NCI-H2107 treated with DMSO at 0.1 percent for 48 hours (cell line): ENCODE data around the gene ITPRIPL1.

Experiments
- DNase-seq: peaks from one replicate; lab custom pipeline; 2025; ENCODE audit not compliant: unreplicated experiment; lab: John Stamatoyannopoulos, UW

ITPRIPL1 gene

GRCh38 chr2:96320728-96321622 is 4.1 kb upstream of the ITPRIPL1 start:
- DNase-seq, result no peak

- no peak for DNase-seq
Observed at GRCh38 chr2:96323849-96324248, 1.3 kb upstream of the ITPRIPL1 start.

- DNase-seq, result no peak
Observed at GRCh38 chr2:96324721-96325040, 436 bp upstream of the ITPRIPL1 start.

DNA sequence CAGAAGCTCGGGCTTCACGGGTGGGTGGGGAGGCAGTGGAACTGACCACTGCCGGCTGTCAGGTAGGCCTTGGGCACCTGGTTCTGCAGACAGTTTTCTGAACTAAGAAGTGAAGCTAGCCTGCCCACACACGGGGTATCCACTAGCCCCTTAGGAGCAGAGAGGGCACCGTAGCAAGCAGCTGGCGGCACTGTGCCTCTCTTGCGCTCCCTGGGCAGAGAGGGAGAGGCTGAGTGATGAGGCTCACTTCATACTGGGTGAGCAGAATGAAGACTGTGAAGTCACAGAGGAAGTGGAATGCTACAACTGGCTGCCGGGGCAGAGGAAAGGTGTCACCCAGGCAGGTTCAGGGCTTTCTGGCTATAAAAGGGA is 753 bp downstream of the ITPRIPL1 start:
- DNase-seq, result no peak

DNA sequence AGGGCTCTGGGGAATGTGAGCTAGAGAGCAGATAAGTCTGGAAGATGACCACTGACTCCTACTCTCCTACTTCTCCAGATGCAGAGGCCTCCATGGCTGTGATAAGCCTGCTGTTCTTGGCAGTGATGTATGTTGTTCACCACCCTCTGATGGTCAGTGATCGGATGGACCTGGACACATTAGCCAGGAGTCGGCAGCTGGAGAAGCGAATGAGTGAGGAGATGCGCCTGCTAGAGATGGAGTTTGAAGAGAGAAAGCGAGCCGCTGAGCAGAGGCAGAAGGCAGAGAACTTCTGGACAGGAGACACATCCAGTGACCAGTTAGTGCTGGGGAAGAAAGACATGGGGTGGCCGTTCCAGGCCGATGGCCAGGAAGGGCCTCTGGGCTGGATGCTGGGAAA is 1.4 kb downstream of the ITPRIPL1 start:
- no peak for DNase-seq

DNA sequence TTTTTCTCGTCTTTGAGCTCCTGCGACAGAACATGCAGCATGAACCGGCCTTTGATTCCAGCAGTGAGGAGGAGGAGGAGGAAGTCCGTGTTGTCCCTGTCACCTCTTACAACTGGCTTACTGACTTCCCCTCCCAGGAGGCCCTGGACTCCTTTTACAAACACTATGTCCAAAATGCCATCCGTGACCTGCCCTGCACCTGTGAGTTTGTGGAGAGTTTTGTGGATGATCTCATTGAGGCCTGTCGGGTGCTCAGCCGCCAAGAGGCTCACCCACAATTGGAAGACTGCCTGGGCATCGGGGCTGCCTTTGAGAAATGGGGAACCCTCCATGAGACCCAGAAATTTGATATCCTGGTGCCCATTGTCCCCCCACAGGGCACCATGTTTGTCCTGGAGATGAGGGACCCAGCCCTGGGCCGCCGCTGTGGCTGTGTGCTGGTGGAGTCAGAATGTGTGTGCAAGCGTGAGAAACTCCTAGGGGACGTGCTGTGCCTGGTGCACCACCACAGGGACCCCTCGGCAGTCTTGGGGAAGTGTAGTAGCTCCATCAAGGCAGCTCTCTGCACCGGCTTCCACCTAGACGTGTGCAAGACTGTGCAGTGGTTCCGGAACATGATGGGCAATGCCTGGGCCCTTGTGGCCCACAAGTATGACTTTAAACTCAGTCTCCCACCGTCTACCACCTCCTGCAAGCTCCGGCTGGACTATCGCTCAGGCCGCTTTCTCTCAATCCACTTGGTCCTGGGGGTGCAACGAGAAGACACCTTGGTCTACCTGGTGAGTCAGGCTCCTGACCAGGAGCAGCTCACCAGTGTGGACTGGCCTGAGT is 2.1 kb downstream of the ITPRIPL1 start:
- no peak for DNase-seq

DNA sequence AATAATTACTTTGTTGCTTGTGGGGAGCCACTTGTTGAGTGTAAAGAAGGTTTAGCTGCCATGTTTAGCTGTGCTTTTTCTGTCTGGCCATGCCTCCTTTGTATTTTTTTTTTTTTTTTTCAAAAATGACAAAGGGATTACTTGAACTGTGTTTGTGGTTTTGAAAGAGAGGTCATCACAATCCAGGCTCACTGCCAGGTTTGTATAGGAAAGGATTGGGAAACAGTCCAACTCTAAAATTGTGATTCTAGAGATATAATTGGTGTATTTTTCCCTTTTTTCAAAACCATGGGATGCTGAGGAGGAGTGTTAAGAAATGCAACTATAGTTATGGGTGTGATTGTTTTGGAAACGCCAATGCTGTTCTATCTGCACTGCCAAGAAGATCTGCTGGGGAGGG is 4.3 kb downstream of the ITPRIPL1 start:
- DNase-seq, result peak; percentile 19

DNA sequence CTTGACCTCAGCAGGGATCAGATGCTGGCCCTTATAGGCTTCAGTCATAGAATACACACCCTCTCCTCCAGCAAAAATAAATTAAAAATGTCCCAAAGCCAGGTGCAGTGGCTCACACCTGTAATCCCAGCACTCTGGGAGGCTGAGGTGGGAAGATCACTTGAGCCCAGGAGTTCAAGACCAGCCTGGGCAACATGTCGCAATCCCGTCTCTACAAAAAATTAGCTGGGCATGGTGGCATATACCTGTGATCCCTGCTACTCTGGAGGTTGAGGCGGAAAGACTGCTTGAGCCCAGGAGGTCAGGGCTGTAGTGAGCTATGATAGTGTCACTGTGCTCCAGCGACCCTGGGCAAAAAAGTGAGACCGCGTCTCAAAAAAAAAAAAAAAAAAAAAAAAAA is 4.8 kb downstream of the ITPRIPL1 start:
- DNase-seq, result no peak

- DNase-seq, result no peak
Observed at GRCh38 chr2:96330407-96330806, 5.3 kb downstream of the ITPRIPL1 start.

GRCh38 chr2:96333708-96334107 is 8.6 kb downstream of the ITPRIPL1 start:
- DNase-seq, result no peak

DNA sequence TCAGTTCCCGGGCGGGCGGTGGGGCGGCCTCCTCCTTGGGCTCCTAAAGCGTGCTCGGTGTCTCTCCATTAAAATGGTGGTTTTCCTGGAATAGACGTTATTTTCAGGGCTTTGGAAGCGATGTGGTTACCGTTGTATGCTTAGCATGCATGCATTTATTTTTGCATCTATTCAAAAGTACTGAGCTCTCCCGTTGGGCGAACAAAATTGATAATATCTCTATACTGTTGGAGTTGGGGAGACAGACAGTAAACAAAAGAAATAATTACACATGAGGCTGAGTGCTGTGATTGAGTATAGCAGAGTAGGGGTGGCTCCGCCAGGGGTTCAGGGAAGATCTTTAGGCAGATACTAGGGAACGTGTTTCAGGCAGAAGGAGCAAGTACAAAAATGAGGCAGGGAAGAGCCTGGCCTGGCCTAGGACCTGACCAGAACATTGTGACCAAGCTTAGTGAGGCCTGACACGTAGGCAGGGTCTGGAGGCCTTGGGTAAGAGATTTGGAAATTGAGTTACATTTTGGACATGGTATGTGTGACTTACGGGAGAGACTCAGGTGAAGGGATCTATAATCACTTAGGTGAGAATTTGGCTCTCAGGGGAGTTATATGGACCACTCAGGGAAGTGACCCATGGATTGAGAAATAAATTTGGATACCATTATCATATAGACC is 11.1 kb downstream of the ITPRIPL1 start:
- no peak for DNase-seq

DNA sequence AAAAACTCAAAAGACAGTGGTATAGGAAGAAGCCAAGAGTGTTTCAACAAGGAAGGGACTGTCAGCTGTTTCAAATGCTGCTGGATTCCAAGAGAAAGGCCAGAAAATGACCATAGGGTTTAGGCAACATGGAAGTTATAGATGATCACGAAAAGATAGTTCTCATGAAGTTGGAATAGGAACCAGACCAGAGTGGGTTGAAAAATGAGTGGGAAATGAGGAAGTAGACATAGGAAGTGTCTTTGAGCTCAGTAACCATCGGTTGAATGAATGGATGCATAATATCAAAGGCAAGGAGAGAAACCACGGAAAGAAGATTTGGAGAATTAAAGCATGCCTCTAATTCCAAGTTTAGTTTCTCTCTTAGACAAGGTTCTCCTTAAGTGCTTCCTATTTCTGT is 11.8 kb downstream of the ITPRIPL1 start:
- no peak for DNase-seq

GRCh38 chr2:96340493-96341414 is 15.6 kb downstream of the ITPRIPL1 start:
- DNase-seq, result no peak

DNA sequence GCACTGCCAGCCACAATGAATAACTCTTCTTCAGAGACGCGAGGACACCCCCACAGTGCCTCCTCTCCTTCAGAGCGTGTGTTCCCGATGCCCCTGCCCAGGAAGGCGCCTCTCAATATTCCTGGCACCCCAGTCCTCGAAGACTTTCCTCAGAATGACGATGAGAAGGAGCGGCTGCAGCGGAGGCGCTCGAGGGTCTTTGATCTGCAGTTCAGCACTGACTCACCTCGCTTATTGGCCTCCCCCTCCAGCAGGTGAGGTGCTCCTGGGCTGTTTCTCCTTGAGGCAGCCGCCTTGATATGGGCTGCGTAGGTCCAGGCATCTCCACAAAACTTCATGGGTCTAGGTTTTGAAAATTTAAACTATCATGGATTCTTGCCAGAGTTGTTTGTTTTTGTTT is 16.5 kb downstream of the ITPRIPL1 start:
- no peak for DNase-seq

DNA sequence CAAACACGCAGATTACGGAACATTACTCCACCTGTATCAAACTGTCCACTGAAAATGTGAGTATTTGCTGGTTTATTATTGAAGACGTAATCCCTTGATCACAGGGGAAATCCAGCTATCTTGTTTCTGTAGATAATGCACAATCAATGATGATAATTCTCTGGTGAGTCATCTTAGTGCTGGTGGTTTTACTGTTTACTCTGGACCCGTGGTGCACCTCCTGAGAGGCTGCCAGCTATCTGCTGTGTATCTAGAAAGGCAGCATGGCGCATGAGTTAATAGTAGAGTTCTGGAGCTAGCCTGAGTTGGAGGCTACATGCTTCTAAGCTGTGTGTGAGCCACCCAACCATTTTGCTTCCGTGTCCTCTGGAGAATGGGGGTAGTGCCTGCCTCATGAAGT is 17.0 kb downstream of the ITPRIPL1 start:
- no peak for DNase-seq

DNA sequence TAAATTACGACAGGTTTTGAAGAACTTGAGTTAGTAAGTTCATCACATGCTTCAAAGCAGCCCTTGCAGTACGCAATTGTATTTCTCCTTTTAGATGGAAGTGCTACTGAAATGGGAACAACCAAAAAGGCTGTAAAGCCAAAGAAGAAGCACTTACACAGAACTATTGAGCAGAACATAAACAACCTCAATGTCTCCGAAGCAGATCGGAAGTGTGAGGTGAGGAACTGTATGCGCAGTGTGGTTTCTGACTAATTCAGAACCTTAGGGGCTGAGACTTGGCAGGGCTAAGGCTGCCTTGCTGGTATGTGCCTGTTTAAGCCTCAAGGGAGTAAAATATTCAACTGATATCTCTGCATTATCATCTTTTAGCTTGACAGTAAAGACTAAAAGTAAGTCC is 18.9 kb downstream of the ITPRIPL1 start:
- no peak for DNase-seq

GRCh38 chr2:96345438-96345837 is 20.3 kb downstream of the ITPRIPL1 start:
- DNase-seq, result no peak

GRCh38 chr2:96345868-96346462 is 20.8 kb downstream of the ITPRIPL1 start:
- no peak for DNase-seq

DNA sequence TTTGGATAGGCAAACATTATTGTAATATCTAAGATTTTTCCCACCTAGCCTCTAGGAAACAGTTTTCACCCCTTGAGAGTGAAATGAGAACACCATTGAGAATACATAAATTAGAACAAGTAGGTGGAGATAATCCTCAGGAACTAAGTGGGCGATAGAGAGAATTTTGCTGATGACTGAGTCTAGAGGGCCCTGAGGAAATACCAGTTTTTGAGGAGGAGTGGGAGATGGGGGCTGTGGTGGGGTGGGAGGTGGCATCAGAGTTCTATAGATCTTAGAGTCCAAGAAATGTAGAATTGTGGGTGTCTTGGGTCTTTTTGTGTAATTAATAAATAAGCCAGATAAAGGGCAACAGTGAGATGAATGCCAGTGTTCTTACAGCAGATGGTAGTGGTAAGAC is 22.3 kb downstream of the ITPRIPL1 start:
- no peak for DNase-seq

DNA sequence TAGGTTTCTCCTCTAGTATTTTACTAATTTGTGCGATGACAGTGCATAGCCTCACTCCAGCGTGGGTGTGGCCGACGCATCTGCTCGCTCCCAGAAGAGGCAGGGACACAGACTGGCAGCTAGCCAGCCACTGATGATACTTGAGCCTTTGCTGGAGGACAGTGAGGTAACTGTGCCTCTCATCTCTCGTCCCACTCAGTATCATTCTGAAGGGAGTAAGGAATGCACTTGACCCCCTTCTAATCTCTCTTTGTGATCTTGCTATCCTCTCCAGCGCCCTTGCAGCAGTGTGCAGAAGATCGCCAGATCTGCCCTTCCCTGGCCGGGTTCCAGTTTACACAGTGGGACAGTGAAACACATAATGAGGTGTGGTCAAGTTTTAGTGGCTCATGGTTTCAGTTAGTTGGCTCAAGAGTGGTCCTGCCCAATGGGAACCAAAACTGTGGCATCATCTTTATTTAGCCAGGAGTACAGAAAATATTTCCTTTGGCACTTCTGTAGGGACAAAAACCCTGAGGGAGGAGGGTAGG is 28.0 kb downstream of the ITPRIPL1 start:
- no peak for DNase-seq
